GM12891 (cell line): ENCODE results near the gene LRRC57.

Experiments
- PAX5 ChIP-seq: IDR thresholded peaks from 2 replicates; pipeline ENCODE4 v1.6.1; 2011; ENCODE audit warnings: low read length, moderate library complexity, mild to moderate bottlenecking; ENCODE audit not compliant: insufficient read depth, severe bottlenecking
- POLR2A ChIP-seq: IDR thresholded peaks from 2 replicates; pipeline ENCODE4 v1.6.1; 2011; ENCODE audit warnings: low read depth, low read length, control low read depth
- POLR2AphosphoS5 ChIP-seq: IDR thresholded peaks from 2 replicates; pipeline ENCODE4 v1.6.1; 2011; ENCODE audit warnings: low read depth, low read length, control low read depth
- SPI1 ChIP-seq: IDR thresholded peaks from 2 replicates; pipeline ENCODE4 v1.6.1; 2011; ENCODE audit warnings: low read depth, low read length, control low read depth
- TAF1 ChIP-seq: IDR thresholded peaks from 2 replicates; pipeline ENCODE4 v1.6.1; 2011; ENCODE audit warnings: low read depth, low read length, control low read depth

DNA sequence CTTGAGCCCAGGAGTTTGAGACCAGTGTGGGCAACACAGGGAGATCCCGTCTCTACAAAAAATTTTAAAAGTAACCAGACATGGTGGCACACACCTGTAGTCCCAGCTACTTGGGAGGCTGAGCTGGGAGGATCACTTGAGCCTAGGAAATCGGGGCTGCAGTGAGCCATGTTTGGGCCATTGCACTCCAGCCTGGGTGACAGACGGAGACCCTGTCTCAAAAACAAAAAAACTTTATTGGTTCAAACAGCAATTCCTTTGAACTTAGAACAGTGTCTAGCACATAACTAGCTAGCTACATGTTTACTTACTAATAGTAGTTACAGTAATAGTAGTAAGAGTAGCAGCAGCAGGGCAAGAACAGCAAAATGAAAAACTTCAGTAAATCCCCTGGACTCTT lies 10.1 kb upstream of the LRRC57 start:
- TF ChIP-seq SPI1 (no peak), TAF1 (no peak), POLR2A (no peak), POLR2AphosphoS5 (no peak), PAX5 (no peak)
